HepG2 (cell line): ENCODE measurements around the gene SLC17A8. TPM values are rescaled to one million over a fixed set of nuclear protein-coding genes. Genes with fewer than 3 reads are reported as not detected.

ENCODE experiments used
- ATAC-seq: fragments of 200-7000 bp; cut with Tn5 transposase; 3 replicates; pipeline ENCODE4 v1.9.1; 2020; ENCODE audit warnings: mild to moderate bottlenecking, moderate library complexity
- BruUV-seq: library from RNA; stranded (reverse); fragments of 400-500 nt; replicated peaks from 2 replicates; lab custom pipeline; 2021; lab: Mats Ljungman, UMichigan
- CTCF ChIA-PET: fragments of 300-600 bp; formaldehyde crosslinking; extraction: SDS; loops from one replicate; lab custom pipeline; 2021; ENCODE audit warnings: low total read pairs, inconsistent platforms, low intra/inter-chr PET ratio; lab: Yijun Ruan, JAX
- POLR2A ChIA-PET: fragments of 350-600 bp; sonication (Branson Sonifier 250); formaldehyde crosslinking; loops from one replicate; lab custom pipeline; 2020; ENCODE audit warnings: antibody characterized with exemption, inconsistent platforms; lab: Yijun Ruan, JAX
- DNase-seq: peaks from one replicate; pipeline ENCODE4 v3.0.0-alpha.2; 2015; ENCODE audit warnings: low spot score
- FAIRE-seq: peaks from 3 replicates; lab custom pipeline; 2011; peaks lifted over from hg19 to GRCh38; lab: Jason Lieb, UNC
- H2AFZ ChIP-seq: one replicate; pipeline ENCODE4 v1.6.1; 2011; ENCODE audit warnings: low read length, inconsistent platforms
- H3K27ac ChIP-seq: fragments of 300-600 bp; 3 replicates; pipeline ENCODE4 v1.8.0; 2011; ENCODE audit warnings: mixed run types, mild to moderate bottlenecking, mixed read lengths, low read length, inconsistent platforms; ENCODE audit not compliant: insufficient read depth; ENCODE audit errors: extremely low read length
- H3K27me3 ChIP-seq, 2 experiments: fragments of 200-600 bp in 1 of 2; 2 replicates in 1 of 2; 3 replicates in 1 of 2; pipeline versions ENCODE4 v1.6.0 to v1.8.0; 2011; ENCODE audit warnings: low read length in 2 of 2, mild to moderate bottlenecking in 2 of 2, moderate library complexity in 2 of 2, inconsistent platforms in 1 of 2; ENCODE audit not compliant: insufficient read depth in 2 of 2, control insufficient read depth in 1 of 2
- H3K36me3 ChIP-seq, 2 experiments: fragments of 200-600 bp in 1 of 2; replicated peaks in 1 of 2; 2 replicates in 1 of 2; 3 replicates in 1 of 2; pipeline versions ENCODE4 v1.5.1 to v1.8.0; 2011; ENCODE audit warnings: low read length in 2 of 2, inconsistent platforms in 1 of 2; ENCODE audit not compliant: insufficient read depth in 2 of 2, control insufficient read depth in 1 of 2
- H3K4me1 ChIP-seq: 2 replicates; pipeline ENCODE4 v1.5.1; 2012; ENCODE audit warnings: low read length, inconsistent platforms; ENCODE audit not compliant: insufficient read depth
- H3K4me2 ChIP-seq: 2 replicates; pipeline ENCODE4 v1.6.0; 2011; ENCODE audit warnings: low read depth, low read length, inconsistent platforms
- H3K4me3 ChIP-seq, 3 experiments: fragments of 200-600 bp in 1 of 3; sonication (generic), shearing (Covaris generic) in 1 of 3; replicated peaks in 1 of 3; 2 replicates each; pipeline ENCODE4 v1.5.1; 2011 to 2016; ENCODE audit warnings: low read length in 3 of 3, inconsistent platforms in 2 of 3, low read depth in 2 of 3, mild to moderate bottlenecking in 2 of 3, control low read depth in 1 of 3, mixed read lengths in 1 of 3; ENCODE audit not compliant: insufficient read depth in 1 of 3
- H3K79me2 ChIP-seq: one replicate; pipeline ENCODE4 v1.6.1; 2011; ENCODE audit warnings: low read length, inconsistent platforms; ENCODE audit not compliant: insufficient read depth
- H3K9ac ChIP-seq: 2 replicates; pipeline ENCODE4 v1.6.0; 2011; ENCODE audit warnings: mild to moderate bottlenecking, low read depth, low read length, inconsistent platforms; ENCODE audit not compliant: insufficient read depth
- H3K9me3 ChIP-seq: 2 replicates; pipeline ENCODE4 v1.5.1; 2012; ENCODE audit warnings: mild to moderate bottlenecking, low read length
- H4K20me1 ChIP-seq: 2 replicates; pipeline ENCODE4 v1.6.0; 2011; ENCODE audit warnings: inconsistent platforms, mild to moderate bottlenecking, low read length, moderate library complexity; ENCODE audit not compliant: insufficient read depth
- CENPT ChIP-seq: sonication (generic); formaldehyde crosslinking; IDR thresholded peaks from 2 replicates; pipeline ENCODE4 v1.8.0; 2022; ENCODE audit warnings: low read depth, mild to moderate bottlenecking, moderate library complexity, missing genetic modification reagents
- FOXA1 ChIP-seq, 2 experiments: fragments of 450-650 bp in 1 of 2; sonication (generic) in 1 of 2; formaldehyde crosslinking in 1 of 2; IDR thresholded peaks; 2 replicates each; pipeline versions ENCODE4 v1.4.0 to v1.6.1; 2016 to 2020; ENCODE audit warnings: missing genetic modification reagents in 1 of 2
- MTA1 ChIP-seq: sonication (generic); formaldehyde crosslinking; IDR thresholded peaks from 2 replicates; pipeline ENCODE4 v1.4.0; 2020; ENCODE audit warnings: missing genetic modification reagents, mild to moderate bottlenecking, borderline replicate concordance
- PAX8 ChIP-seq: sonication (generic); formaldehyde crosslinking; IDR thresholded peaks from 2 replicates; pipeline ENCODE4 v1.8.0; 2022; ENCODE audit warnings: mild to moderate bottlenecking, missing genetic modification reagents, borderline replicate concordance
- PITX1 ChIP-seq: sonication (generic); formaldehyde crosslinking; IDR thresholded peaks from 2 replicates; pipeline ENCODE4 v1.5.1; 2020; ENCODE audit warnings: mild to moderate bottlenecking, missing genetic modification reagents
- PRDM4 ChIP-seq: sonication (generic); formaldehyde crosslinking; IDR thresholded peaks from 2 replicates; pipeline ENCODE4 v1.9.0; 2021; ENCODE audit warnings: missing genetic modification reagents, borderline replicate concordance
- THAP7 ChIP-seq: sonication (generic); formaldehyde crosslinking; IDR thresholded peaks from 2 replicates; pipeline ENCODE4 v1.8.1; 2023; ENCODE audit warnings: mild to moderate bottlenecking, missing genetic modification reagents
- ZFP36L1 ChIP-seq: sonication (generic); formaldehyde crosslinking; IDR thresholded peaks from 2 replicates; pipeline ENCODE4 v1.8.0; 2022; ENCODE audit warnings: mild to moderate bottlenecking, missing genetic modification reagents, moderate library complexity
- ZNF263 ChIP-seq: sonication (generic); formaldehyde crosslinking; IDR thresholded peaks from 2 replicates; pipeline ENCODE4 v1.4.0; 2020; ENCODE audit warnings: missing genetic modification reagents
- in situ Hi-C: cut with HindIII; loops from 2 replicates; pipeline ENCODE4 v1.10.0; 2017; ENCODE audit warnings: low pct_unique_long_range_greater_than_20kb; ENCODE audit not compliant: extremely low pct_ligation_motif_present
- intact Hi-C: fragments of 100-400 bp; cut with micrococcal nuclease; formaldehyde crosslinking; loops from one replicate; pipeline ENCODE4 v1.10.0; 2022; ENCODE audit not compliant: unreplicated experiment
- polyA plus RNA-seq, 8 experiments: library from polyadenylated mRNA; depleted of rRNA in 3 of 8; stranded (reverse) in 7 of 8; unstranded in 1 of 8; fragments of >200 nt; fragmentation: Illumina TruSeq in 4 of 8; extraction: Trizol in 4 of 8; gene quantifications; 2 replicates each; pipeline versions ENCODE4 v1.2.1 to v1.2.3, GENCODE V29; 2011 to 2016; ENCODE audit warnings: low read depth in 4 of 8, missing spikeins in 1 of 8, mixed read lengths in 1 of 8; ENCODE audit not compliant: insufficient read depth in 1 of 8
- total RNA-seq, 5 experiments: library from RNA; depleted of rRNA; stranded (reverse); fragments of >200 nt; fragmentation: Illumina TruSeq; extraction: Trizol; gene quantifications; 2 replicates each; pipeline ENCODE4 v1.2.3, GENCODE V29; 2016; ENCODE audit warnings: low read depth in 1 of 5
- TF ChIP-seq, protein P1 (sequence below): sonication (generic); formaldehyde crosslinking; IDR thresholded peaks from 2 replicates; pipeline ENCODE4 v1.5.0; 2020; ENCODE audit warnings: mild to moderate bottlenecking, missing genetic modification reagents, borderline replicate concordance

Gene SLC17A8
- total and polyA plus RNA-seq, 2 of the 13 experiments (the other 11 are each of a cell fraction or from before 2014, with no cell fraction given): 0.07 to 0.15 TPM

GRCh38 chr12:100324498-100324897, 32.4 kb upstream of the SLC17A8 start (continued):
- TF ChIP-seq THAP7 (CRISPR knock-in tag): no peak
- TF ChIP-seq, protein P1, sequence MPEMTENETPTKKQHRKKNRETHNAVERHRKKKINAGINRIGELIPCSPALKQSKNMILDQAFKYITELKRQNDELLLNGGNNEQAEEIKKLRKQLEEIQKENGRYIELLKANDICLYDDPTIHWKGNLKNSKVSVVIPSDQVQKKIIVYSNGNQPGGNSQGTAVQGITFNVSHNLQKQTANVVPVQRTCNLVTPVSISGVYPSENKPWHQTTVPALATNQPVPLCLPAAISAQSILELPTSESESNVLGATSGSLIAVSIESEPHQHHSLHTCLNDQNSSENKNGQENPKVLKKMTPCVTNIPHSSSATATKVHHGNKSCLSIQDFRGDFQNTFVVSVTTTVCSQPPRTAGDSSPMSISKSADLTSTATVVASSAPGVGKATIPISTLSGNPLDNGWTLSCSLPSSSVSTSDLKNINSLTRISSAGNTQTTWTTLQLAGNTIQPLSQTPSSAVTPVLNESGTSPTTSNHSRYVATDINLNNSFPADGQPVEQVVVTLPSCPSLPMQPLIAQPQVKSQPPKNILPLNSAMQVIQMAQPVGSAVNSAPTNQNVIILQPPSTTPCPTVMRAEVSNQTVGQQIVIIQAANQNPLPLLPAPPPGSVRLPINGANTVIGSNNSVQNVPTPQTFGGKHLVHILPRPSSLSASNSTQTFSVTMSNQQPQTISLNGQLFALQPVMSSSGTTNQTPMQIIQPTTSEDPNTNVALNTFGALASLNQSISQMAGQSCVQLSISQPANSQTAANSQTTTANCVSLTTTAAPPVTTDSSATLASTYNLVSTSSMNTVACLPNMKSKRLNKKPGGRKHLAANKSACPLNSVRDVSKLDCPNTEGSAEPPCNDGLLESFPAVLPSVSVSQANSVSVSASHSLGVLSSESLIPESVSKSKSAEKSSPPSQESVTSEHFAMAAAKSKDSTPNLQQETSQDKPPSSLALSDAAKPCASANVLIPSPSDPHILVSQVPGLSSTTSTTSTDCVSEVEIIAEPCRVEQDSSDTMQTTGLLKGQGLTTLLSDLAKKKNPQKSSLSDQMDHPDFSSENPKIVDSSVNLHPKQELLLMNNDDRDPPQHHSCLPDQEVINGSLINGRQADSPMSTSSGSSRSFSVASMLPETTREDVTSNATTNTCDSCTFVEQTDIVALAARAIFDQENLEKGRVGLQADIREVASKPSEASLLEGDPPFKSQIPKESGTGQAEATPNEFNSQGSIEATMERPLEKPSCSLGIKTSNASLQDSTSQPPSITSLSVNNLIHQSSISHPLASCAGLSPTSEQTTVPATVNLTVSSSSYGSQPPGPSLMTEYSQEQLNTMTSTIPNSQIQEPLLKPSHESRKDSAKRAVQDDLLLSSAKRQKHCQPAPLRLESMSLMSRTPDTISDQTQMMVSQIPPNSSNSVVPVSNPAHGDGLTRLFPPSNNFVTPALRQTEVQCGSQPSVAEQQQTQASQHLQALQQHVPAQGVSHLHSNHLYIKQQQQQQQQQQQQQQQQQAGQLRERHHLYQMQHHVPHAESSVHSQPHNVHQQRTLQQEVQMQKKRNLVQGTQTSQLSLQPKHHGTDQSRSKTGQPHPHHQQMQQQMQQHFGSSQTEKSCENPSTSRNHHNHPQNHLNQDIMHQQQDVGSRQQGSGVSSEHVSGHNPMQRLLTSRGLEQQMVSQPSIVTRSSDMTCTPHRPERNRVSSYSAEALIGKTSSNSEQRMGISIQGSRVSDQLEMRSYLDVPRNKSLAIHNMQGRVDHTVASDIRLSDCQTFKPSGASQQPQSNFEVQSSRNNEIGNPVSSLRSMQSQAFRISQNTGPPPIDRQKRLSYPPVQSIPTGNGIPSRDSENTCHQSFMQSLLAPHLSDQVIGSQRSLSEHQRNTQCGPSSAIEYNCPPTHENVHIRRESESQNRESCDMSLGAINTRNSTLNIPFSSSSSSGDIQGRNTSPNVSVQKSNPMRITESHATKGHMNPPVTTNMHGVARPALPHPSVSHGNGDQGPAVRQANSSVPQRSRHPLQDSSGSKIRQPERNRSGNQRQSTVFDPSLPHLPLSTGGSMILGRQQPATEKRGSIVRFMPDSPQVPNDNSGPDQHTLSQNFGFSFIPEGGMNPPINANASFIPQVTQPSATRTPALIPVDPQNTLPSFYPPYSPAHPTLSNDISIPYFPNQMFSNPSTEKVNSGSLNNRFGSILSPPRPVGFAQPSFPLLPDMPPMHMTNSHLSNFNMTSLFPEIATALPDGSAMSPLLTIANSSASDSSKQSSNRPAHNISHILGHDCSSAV (CRISPR knock-in tag): no peak

GRCh38 chr12:100326208-100326607, 30.7 kb upstream of the SLC17A8 start:
- no TSS peak for BruUV-seq
- in situ Hi-C loops (no loop called here), intact Hi-C loops (no loop called here)
- no peak for DNase-seq
- Histone ChIP-seq H3K9me3 (no peaks in the 10 kb centered on the region), H3K79me2 (no peaks in the 10 kb centered on the region), H4K20me1 (no peaks in the 10 kb centered on the region), H3K4me3 (no peak overlapping the region), H3K4me1 (no peaks in the 10 kb centered on the region), H3K36me3 (peaks cover 9 to 41% of the 10 kb centered on the region in 2 experiments), H3K27me3 (no peaks in the 10 kb centered on the region), H3K27ac (no peak overlapping the region), H3K4me2 (no peak overlapping the region), H3K9ac (no peak overlapping the region), H2AFZ (no peak overlapping the region)
- FAIRE-seq: no peak
- ChIA-PET POLR2A (no interaction called here), CTCF (no interaction called here)
- no peak for ATAC-seq
- TF ChIP-seq ZFP36L1 (CRISPR knock-in tag) (no peak), CENPT (CRISPR knock-in tag) (no peak), PAX8 (CRISPR knock-in tag) (no peak), PRDM4 (CRISPR knock-in tag) (no peak), FOXA1 (IDR thresholded peaks at IDR 0.05) (no peak), FOXA1 (CRISPR knock-in tag; IDR thresholded peaks at IDR 0.05) (no peak), ZNF263 (no peak), THAP7 (CRISPR knock-in tag) (no peak), MTA1 (CRISPR knock-in tag) (no peak), PITX1 (CRISPR knock-in tag) (no peak)
